PC-9 (cell line): ENCODE data around the gene ARSJ. TPM values are rescaled to one million over a fixed set of nuclear protein-coding genes. Genes with fewer than 3 reads are reported as not detected.

Experiments
- BruUV-seq: library from RNA; stranded (reverse); fragments of 400-500 nt; replicated peaks from 2 replicates; lab custom pipeline; 2021; lab: Mats Ljungman, UMichigan
- CTCF ChIA-PET: fragments of 300-600 bp; sonication (Branson Sonifier 250); formaldehyde crosslinking; loops from one replicate; lab custom pipeline; 2022; ENCODE audit warnings: antibody characterized with exemption; lab: Charles Lee
- POLR2A ChIA-PET: fragments of 300-600 bp; sonication (Branson Sonifier 250); formaldehyde crosslinking; loops from one replicate; lab custom pipeline; 2022; ENCODE audit warnings: antibody characterized with exemption; ENCODE audit not compliant: unreplicated experiment; lab: Charles Lee
- DNase-seq, 2 experiments: peaks; one replicate each; pipeline versions ENCODE4 v3.0.0 to v3.0.0-alpha.2; 2015 to 2022; ENCODE audit warnings: mixed read lengths in 1 of 2
- H2AFZ ChIP-seq: fragments of 200-600 bp; sonication (generic); 2 replicates; pipeline ENCODE4 v1.8.1; 2017; ENCODE audit warnings: antibody characterized with exemption
- H3F3A ChIP-seq: fragments of 200-600 bp; sonication (generic); 2 replicates; pipeline ENCODE4 v1.8.1; 2017; ENCODE audit warnings: antibody characterized with exemption, mild to moderate bottlenecking, low read depth; ENCODE audit not compliant: insufficient read depth
- H3K27ac ChIP-seq: fragments of 200-600 bp; sonication (generic); 2 replicates; pipeline ENCODE4 v1.6.1; 2016; ENCODE audit warnings: mixed run types
- H3K27me3 ChIP-seq: fragments of 200-600 bp; sonication (generic); 2 replicates; pipeline ENCODE4 v1.6.1; 2016; ENCODE audit warnings: low read depth, mixed run types; ENCODE audit not compliant: insufficient read depth
- H3K36me3 ChIP-seq: fragments of 200-600 bp; sonication (generic); 2 replicates; pipeline ENCODE4 v1.6.1; 2016; ENCODE audit warnings: low read depth, mixed run types
- H3K4me1 ChIP-seq: fragments of 200-600 bp; sonication (generic); replicated peaks from 2 replicates; pipeline ENCODE4 v1.6.1; 2016; ENCODE audit warnings: mixed run types; ENCODE audit not compliant: insufficient read depth
- H3K4me2 ChIP-seq: fragments of 200-600 bp; sonication (generic); 2 replicates; pipeline ENCODE4 v1.6.1; 2017; ENCODE audit warnings: mixed run types
- H3K4me3 ChIP-seq: fragments of 200-600 bp; sonication (generic); 2 replicates; pipeline ENCODE4 v1.6.1; 2016; ENCODE audit warnings: mixed run types
- H3K79me2 ChIP-seq: fragments of 200-600 bp; sonication (generic); 2 replicates; pipeline ENCODE4 v1.6.1; 2017; ENCODE audit warnings: low read depth, mixed run types
- H3K9me2 ChIP-seq: fragments of 200-600 bp; sonication (generic); 2 replicates; pipeline ENCODE4 v1.8.1; 2017; ENCODE audit warnings: mild to moderate bottlenecking; ENCODE audit not compliant: insufficient read depth
- H3K9me3 ChIP-seq: fragments of 200-600 bp; sonication (generic); 2 replicates; pipeline ENCODE4 v1.8.1; 2016; ENCODE audit warnings: low read depth; ENCODE audit not compliant: insufficient read depth
- H4K20me1 ChIP-seq: fragments of 200-600 bp; sonication (generic); 2 replicates; pipeline ENCODE4 v1.8.1; 2017; ENCODE audit not compliant: insufficient read depth
- CTCF ChIP-seq: fragments of 200-600 bp; sonication (generic); conservative IDR thresholded peaks from 2 replicates; pipeline ENCODE4 v1.6.1; 2017; ENCODE audit warnings: mixed run types, antibody characterized with exemption, mild to moderate bottlenecking, moderate library complexity
- EZH2 ChIP-seq: fragments of 200-600 bp; sonication (generic); IDR thresholded peaks from 2 replicates; pipeline ENCODE4 v1.8.0; 2017; ENCODE audit warnings: antibody characterized with exemption, low read depth
- intact Hi-C: fragments of 100-400 bp; cut with micrococcal nuclease; formaldehyde crosslinking; loops from one replicate; pipeline ENCODE4 v1.10.0; 2022; ENCODE audit not compliant: unreplicated experiment
- total RNA-seq: library from RNA; stranded (reverse); gene quantifications from 2 replicates; pipeline ENCODE4 v1.2.3, GENCODE V29; 2021

The ARSJ gene
- total RNA-seq, 1 experiment from 2014 or later: 0.55 TPM

GRCh38 chr4:113893546-113893945 lies 85.9 kb downstream of the ARSJ start:
- intact Hi-C loops: no loop called here
- no peaks in the 10 kb centered on the region for H3K9me2 ChIP-seq

GRCh38 chr4:113888006-113888405 lies 91.4 kb downstream of the ARSJ start:
- Histone ChIP-seq H3K4me1 (no peaks in the 10 kb centered on the region), H3K27me3 (no peaks in the 10 kb centered on the region), H4K20me1 (no peaks in the 10 kb centered on the region), H3F3A (no peaks in the 10 kb centered on the region), H3K79me2 (no peaks in the 10 kb centered on the region), H3K27ac (no peak overlapping the region), H3K4me2 (no peak overlapping the region), H3K4me3 (no peak overlapping the region), H3K9me2 (no peaks in the 10 kb centered on the region), H3K36me3 (no peaks in the 10 kb centered on the region), H2AFZ (no peak overlapping the region), H3K9me3 (no peaks in the 10 kb centered on the region)
- CTCF ChIA-PET: no interaction called here
- BruUV-seq: no TSS peak
- TF ChIP-seq EZH2 (no peak), CTCF (no peak)
- DNase-seq: no peak
- intact Hi-C loops: no loop called here
- POLR2A ChIA-PET: no interaction called here

More at GRCh38 chr4:113893546-113893945, 85.9 kb downstream of the ARSJ start:
- CTCF ChIA-PET: no interaction called here
- Histone ChIP-seq H3F3A (no peaks in the 10 kb centered on the region), H4K20me1 (no peaks in the 10 kb centered on the region), H3K27ac (no peak overlapping the region), H3K4me1 (no peaks in the 10 kb centered on the region), H2AFZ (no peak overlapping the region), H3K36me3 (no peaks in the 10 kb centered on the region), H3K4me3 (no peak overlapping the region), H3K79me2 (no peaks in the 10 kb centered on the region), H3K4me2 (no peak overlapping the region), H3K9me3 (no peaks in the 10 kb centered on the region), H3K27me3 (no peaks in the 10 kb centered on the region)
- POLR2A ChIA-PET: no interaction called here
- BruUV-seq: no TSS peak
- peak; percentile 54 for TF ChIP-seq CTCF
- no peak for TF ChIP-seq EZH2
- DNase-seq: no peak

GRCh38 chr4:113885291-113885690 lies 94.2 kb downstream of the ARSJ start:
- Histone ChIP-seq H3K27ac (no peak overlapping the region), H4K20me1 (no peaks in the 10 kb centered on the region), H3F3A (no peaks in the 10 kb centered on the region), H3K4me3 (no peak overlapping the region), H3K4me2 (no peak overlapping the region), H3K4me1 (no peaks in the 10 kb centered on the region), H2AFZ (no peak overlapping the region), H3K79me2 (no peaks in the 10 kb centered on the region), H3K27me3 (no peaks in the 10 kb centered on the region), H3K9me2 (no peaks in the 10 kb centered on the region), H3K9me3 (no peaks in the 10 kb centered on the region), H3K36me3 (no peaks in the 10 kb centered on the region)
- intact Hi-C loops: no loop called here
- POLR2A ChIA-PET: no interaction called here
- no TSS peak for BruUV-seq
- CTCF ChIA-PET: no interaction called here
- DNase-seq: no peak
- no peak for TF ChIP-seq CTCF
